GM18498 (cell line): ENCODE measurements around the gene TNC.

Experiments
- ATAC-seq: cut with Tn5 transposase; IDR thresholded peaks from one replicate; pipeline ENCODE4 v1.9.1; 2021; ENCODE audit warnings: mild to moderate bottlenecking, moderate library complexity; ENCODE audit not compliant: unreplicated experiment

Gene TNC

DNA sequence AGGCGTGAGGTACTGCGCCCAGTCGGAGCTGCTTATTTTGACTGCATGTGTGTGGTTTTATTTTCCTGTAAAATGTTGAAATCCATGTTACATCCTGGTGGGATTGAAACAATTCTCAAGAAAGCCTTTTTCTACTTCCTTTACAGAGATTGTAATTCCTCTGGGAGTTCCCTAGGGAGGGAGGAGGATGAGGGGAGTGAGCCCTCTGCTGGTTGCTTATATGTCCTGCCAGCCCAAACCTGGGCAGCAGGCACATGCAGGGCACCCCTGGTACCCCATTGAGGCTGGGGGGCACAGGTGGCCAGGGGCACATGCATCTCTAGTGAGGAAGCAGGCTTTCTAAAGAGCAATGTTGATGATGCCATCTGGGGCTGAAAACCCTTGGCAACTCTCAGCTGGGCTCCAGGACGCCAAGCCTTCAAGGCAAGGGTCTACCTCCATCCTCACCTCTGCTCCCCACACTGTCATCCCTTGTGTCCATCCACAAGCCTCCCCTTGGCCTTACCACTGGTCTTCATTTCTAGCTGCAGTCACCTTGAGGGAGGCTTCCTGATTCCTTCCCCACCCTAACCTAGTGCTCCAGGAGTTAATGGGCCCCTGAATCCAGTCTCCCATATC is 102.8 kb downstream of the TNC start:
- ATAC-seq, result no peak

DNA sequence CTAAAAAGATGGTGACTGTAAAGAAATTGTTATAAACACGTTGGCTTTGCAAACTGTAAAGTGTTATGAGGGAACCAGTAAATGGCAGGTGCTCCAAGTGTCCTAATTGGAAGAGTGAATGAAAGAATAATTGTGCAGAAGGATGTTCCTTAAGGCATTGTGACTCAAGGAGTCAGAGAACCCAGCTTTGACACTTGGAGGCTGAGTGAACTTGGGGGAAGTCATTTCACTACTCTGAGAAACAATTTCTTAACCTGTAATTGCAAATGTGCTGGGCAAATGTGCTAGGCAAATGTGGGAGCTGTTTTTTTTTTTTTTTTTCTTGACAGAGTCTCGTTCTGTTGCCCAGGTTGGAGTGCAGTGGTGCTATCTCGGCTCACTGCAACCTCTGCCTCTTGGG is 103.5 kb downstream of the TNC start:
- ATAC-seq, result no peak

DNA sequence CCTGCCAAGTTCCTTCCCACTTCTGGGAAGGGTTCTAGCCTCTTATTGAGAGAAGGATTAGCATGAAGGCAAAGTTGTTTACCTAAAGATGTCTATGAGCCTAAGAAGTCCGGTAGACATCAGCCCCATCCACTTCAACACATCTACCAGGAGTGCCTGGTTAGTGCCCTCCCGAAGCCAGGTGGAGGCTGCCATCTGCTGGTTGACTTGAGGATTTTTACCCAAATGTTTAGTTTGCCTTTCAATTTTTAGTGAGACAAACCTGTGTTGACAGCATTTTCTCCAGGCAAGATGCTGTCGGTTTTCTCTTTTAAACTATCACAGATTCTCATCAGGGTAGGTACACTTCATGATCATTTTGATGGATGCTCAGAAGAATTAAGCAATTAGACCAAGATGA is 104.0 kb downstream of the TNC start:
- ATAC-seq, result peak; percentile 72

DNA sequence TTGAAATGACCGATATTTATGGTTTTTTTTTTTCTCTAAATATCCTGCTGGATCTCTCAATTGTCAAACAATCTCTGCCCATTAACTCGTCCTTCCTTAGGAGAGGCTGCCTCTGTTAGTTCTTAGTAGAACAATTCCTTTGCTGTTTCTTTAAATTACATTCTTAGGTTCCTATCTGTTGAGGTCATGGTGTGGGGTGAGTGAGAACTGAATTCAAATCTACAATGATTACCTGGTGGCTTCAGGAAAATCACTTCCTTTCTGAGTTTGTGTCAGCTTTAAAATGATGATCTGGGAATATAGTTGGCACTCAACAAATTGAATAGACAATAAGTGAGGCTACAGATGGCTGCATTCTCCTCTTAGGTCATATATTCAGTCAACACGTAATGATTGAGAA is 105.5 kb downstream of the TNC start:
- no peak for ATAC-seq

DNA sequence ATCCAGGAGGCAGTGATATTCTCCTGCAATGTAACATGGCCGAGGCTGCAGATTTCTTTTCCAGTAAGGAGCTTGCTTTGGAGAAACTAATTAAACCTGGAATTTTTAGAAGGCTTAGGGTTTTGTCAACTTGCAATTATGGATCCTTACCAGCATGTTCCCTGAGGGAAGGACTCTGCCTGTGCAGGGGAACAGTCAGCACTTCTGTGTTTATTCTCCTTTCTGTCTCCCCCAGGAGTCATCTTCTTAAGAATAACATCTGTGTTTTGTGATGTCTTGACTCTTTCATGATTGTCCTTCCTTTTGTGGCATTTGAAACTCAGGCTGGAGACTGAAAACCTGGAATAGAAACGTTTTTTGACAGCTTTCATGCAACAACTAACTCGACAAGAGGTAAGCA is 107.1 kb downstream of the TNC start:
- no peak for ATAC-seq

DNA sequence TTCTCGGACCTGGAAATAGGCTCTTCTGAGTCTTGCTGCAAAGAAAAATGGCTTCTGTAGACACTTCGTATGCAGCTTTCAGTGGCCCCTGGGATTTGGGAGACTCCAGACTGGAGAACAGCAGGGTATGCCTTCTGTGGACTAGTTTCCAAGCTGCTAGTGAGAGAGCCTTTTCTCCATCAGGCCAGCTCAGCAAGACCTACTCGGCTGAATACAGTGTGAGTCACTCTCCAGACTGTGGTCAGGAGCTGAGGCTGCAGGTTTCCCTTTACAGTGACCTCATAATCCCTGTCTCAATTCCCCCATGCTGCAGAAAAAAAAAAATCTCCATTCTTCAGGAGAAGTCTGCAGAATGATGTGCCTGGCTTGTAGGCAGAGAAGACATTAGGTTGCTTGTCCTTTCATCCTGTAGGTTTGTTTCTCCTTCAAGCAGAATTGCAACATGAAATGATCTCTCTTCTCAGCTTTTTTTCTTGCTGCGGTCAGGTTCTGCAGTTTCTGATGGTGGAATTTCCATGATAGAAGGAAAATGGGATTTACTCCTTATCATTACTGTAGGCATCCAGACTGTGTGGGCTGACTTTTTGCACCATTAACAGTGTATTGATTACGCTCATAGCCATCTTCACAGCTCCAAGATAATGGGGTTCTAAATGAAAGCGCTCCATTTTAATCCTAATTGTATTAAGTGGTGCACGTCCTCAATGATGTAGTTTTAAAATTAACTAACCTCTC is 109.3 kb downstream of the TNC start:
- no peak for ATAC-seq

DNA sequence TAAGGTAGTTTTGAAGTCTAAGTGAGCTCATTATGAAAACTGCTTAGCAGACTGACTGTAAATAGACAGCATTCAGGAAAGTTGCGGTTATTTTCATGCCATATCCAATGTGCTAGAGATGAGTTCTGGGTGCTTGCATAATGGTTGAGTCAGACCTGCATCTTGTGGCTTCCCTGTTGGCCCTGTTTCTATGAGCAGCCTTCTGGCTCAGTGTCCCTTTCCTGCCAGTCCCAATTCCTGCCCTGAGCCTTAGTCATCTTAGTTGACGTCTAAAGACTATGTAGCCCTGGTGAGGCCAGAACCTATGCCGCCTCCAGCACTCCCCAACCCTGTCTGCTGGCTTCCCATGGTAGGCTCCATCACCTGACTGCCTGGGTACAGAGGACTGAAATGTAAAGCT is 111.3 kb downstream of the TNC start:
- no peak for ATAC-seq

DNA sequence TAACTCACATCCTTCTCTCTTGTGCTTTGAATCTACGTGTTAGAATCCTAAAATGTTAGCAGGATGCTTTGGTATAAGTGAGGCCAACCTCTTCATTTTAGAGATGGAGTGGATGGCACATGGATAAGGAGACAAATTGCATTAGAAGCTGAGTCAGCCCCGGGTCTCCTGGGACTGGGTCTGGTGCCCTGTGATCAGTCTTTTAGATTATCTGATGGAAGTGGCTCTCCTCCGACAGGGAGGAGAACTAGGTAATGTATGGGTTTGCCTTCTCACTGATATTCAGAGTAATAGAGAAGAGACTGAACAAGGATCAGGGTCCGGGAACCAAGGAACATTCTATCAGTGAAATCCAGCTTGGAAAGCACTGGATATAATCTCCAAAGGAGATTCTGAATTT is 112.6 kb downstream of the TNC start:
- ATAC-seq, result no peak

DNA sequence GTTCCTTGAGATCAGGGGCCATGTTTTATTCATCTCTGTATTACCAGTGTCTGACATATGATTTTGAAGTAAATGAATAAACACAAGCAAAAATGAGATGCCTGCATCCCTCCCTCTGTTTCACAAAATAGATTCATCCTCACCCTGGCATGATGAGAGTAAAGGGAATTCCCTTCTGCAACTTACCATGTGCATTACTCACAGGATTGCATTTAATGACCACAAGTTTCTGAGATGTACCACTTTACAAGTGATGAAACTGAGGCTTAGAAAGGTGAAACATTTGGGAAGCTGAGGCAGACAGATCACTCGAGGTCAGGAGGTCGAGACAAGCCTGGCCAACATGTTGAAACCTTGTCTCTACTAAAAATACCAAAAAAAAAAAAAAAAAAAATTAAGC is 113.4 kb downstream of the TNC start:
- ATAC-seq, result no peak

DNA sequence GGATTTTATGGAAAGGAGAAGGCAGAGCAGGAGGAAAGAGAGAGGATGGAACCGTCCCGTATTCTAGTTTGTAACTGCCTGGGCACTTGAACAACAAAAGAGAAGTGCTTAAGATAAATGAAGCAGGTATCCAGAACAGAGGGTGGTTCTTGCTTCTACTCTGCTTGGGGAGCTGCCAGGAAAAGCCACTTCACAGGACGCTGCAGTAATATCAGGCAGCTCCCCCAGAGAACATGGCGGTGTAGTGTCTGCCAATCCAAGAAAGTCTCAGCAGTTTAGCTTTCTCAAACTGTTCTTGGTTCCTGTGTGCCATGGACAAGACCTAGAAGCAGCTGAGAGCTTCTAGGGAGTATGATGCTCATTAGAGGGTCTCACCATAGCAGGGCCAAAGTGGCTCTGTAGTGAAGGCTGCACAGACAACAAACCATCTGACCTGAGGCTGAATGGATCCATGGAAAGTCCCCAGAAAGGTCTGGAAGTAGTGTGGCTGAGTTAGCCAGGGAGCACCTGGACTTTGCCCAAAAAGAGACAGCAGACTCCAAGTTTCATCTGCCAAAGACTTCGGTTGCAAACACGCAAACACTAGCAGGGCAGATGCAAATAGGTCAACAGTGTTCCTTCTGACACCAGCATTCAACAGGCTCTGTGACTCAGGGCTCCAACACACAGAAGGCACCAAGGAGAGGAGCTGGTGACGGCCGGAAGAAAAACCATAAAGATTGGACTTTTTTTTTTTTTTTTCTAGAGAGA is 115.4 kb downstream of the TNC start:
- ATAC-seq, result no peak

DNA sequence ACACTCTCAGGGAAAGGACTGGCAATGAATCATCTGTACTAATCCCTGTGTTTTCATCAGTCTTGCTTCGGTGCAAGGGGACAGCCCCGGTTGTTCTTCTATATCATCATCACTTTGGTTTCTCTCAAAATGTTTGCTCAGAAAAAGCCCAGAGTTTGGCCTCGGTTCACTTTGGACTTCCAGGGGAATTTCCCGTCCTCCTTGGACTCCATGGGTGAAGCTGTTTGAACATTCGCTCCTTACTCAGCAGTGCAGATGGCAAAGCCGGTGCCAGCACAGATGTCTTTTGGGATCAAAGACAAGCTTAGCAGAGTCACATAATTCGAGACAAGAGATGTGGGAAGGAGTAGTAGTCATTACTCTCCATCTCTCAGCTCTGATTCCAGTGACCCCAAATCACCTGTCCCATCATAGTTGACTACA is 117.7 kb downstream of the TNC start:
- no peak for ATAC-seq

DNA sequence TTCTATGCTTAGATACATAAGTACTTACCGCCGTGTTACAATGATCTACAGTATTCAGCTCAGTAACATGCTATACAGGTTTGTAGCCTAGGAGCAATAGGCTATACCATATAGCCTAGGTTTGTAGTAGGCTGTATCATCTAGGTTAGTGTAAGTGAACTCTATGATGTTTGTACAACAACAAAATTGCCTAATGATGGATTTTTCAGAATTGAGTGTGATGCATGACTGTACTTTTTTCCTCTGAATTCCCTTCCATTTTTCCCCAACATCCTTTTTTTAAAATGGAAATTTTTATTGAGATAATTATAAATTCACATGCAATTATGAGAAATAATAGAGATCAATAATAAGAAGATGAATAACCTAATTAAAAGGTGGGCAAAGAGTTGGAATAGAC is 119.6 kb downstream of the TNC start:
- no peak for ATAC-seq

DNA sequence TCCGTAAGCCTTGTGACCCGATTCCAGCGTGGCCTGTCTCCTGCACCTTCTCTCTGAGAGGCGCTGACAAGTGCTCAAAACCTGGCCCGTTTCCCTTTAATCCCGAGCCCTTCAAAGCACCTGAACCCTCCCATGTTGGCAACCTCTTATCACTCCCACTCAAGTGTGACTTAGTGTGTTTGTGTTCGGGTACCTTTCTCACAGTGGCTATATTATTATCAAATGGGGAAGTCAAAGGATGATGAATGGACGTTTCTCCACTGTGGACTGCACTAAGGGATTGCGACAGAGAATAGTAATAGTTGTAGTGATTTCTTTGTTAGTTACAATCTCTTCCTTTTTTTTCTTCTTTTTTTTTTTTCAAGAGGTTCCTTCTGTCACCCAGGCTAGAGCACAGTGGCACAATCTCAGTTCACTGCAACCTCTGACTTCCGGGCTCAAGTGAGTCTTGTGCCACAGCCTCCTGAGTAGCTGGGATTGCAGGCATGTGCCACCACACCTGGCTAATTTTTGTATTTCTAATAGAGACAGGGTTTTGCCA is 122.2 kb downstream of the TNC start:
- ATAC-seq, result no peak

DNA sequence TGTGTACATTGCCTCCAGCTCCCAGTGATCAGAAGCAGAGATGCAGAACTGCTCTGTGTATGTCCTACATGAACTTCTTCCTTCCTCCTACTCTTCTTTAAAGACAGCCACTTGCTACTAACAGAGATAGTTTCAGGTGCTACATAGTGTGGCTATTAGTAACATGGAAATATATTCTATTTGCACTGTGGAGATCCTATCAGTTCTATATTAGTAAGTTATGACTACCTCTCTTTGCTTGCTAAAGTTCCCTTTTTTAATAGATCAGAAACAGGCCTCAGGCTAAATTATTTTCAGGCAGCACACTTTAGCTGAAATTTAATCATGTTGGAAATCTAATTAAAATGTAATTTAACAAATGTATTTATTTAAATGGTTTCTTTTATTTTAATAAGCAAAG is 123.2 kb downstream of the TNC start:
- no peak for ATAC-seq

DNA sequence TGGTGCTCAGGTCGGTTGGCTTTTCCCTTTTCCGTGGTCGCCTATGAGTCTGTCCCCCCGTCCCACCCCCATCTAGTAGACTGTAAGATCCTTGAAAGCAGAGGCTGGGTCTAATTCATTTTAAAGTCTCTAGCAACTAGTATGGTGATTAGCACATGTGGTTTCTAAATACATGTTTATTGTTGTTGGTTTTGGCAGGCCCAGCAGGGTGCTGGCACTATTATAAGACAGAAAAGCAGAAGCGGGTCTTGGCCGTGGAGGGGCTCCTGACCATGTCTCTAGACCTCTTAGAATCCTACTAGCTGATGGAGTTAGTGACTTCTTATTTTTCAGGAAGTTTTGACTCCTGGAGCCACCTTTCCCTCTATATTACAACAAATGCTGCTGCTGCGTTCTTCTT is 126.1 kb downstream of the TNC start:
- no peak for ATAC-seq

DNA sequence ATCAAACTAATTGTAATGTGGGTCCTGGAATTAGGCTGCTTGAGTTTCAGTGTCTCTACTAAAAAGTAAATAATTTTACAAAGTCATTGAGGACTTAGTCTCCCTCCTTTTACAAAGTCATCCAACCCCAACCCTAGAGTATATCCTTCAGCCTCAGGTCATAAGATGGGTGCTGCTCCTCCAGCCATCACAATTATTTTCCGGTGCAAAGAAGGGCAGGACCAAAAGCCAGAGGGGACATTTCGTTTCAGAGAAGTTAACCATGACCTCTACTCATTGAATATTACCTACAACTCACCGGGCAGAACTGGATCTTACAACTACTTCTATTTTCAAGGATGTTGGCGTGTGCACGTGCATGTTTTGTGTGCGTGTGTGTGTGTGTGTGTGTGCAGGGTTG is 127.1 kb downstream of the TNC start:
- no peak for ATAC-seq

DNA sequence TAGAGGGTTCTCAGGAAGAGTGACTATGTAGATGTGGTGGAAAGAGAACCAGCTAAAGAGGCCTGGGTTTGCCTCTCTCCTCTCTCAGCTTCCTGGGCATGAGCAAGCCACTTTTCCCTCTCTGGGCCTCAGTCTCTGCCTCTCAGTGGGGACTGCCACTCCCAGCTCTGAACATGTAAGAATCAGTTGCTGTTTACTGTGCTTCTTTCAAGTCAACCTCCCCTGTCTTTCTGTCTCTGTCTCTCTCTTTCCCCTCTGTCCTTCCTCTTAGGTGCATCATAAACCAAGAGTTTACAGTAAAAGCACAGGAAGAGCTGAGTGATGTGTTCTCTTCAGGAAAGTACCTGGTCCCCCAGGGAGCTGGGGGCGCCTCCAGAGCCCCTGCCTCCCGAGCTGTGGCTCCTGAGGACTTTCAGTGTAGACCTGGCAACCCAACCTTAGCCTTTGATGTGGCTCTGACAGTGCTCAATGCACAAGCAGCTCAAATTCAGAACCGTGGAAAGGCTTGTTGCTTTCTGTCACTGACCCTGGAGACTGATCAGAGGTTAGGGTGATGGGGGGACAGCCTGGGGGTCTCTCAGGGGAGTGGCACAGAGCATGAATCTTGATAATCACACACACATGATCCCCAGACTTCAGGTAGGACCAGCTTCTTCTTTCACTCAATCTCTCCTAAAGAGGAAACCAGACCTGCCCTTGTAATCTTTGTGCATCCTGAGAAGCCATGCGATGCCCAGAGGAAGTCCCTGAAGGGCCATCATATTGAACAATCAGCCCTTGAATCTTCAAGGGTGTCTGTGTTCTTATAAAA is 128.2 kb downstream of the TNC start:
- ATAC-seq, result peak; percentile 44

DNA sequence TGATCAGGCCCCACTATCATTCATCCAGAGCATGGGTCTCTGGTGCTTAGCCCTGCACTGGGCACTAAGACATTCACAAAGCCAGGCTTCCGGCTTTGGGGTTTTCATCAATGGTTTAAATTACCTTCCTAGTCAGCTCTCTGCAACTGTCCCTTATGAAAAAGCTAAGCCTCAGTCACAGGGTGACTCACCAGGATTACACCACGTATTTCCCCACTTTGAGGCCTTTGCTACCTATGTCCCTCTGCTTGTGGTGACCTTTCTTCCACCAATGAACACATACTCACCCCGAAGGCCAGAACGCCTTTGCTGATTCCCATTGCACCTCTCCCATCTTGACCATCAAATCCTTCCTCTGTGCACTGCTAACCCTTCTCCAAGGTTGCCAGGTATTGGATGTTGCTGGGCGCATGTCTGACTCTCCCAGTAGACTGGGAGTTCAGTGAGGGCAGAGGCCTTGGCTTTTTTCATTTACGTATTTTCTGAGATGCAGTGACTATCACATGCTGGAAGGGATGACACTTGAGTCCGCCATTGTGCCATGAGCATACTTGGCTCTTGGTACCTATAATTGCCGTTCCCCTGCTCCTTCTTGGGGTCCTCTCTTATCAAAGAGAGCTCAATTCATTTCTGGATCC is 128.9 kb downstream of the TNC start:
- peak; percentile 44 for ATAC-seq

DNA sequence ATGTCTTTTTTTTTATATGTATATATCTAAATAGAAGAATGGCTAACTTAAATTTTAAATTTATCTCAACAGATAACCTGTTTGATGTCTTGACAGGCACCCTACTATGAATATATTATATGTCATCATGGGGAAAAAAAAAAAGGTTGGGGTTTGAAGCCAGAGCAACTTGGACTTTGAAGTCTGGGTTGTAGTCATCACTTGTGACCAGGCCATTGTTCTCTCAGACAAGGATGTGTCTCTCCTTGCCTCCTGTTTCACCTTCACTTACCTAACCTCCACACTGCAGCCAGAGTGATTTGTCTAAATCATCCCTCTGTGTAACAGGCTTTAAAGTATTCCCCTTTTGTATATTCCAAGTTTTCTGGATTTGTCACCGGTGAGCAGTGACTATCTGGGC is 130.8 kb downstream of the TNC start:
- ATAC-seq, result no peak

DNA sequence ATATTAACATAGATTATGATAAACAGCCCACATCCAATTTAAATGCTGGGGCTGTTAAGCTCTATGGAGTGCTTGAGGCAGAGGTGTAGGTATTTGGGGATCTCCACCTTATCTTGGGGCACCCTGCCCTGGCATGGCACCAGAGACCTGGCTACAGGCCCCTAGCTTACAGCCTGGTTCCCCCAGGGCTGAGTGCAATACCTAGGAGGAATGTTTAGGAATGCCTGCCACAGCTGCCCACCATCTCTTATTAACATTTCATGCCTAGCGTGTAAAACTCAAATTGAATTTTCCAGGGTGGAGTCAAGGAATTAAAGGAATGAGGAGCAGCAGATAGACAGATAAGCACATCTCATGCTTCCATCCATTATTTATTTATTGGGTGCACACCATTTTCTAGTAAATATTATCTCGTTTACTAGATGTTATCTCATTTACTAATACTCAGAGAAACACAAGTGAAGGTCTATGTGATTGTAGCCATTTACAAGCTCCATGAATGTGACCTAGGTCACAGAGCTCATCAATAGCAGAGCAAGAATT is 131.9 kb downstream of the TNC start:
- ATAC-seq, result no peak
